Suprapubic skin (tissue), 4 donors: ENCODE results near the gene TRIO. TPM values are rescaled to one million over a fixed set of nuclear protein-coding genes. Genes with fewer than 3 reads are reported as not detected.

Experiments used
- DNase-seq, 2 donors: peaks; one replicate each; pipeline ENCODE4 v3.0.0-alpha.2; 2019; ENCODE audit warnings: low spot score in 2 of 2
- H3K27ac ChIP-seq: fragments of 200-600 bp; sonication (generic); one replicate; pipeline ENCODE4 v1.5.1; 2019
- H3K27me3 ChIP-seq: fragments of 200-600 bp; sonication (generic); one replicate; pipeline ENCODE4 v1.5.1; 2019
- H3K36me3 ChIP-seq: fragments of 200-600 bp; sonication (generic); one replicate; pipeline ENCODE4 v1.5.1; 2019
- H3K4me1 ChIP-seq: fragments of 200-600 bp; sonication (generic); one replicate; pipeline ENCODE4 v1.5.1; 2019
- H3K4me3 ChIP-seq: fragments of 200-600 bp; sonication (generic); one replicate; pipeline ENCODE4 v1.5.1; 2019; ENCODE audit warnings: mild to moderate bottlenecking
- H3K9me3 ChIP-seq: fragments of 200-600 bp; sonication (generic); one replicate; pipeline ENCODE4 v1.5.1; 2019
- CTCF ChIP-seq, 2 donors: fragments of 200-600 bp in 1 of 2; fragments of 450-650 bp in 1 of 2; sonication (generic) in 1 of 2; IDR thresholded peaks; one replicate each; pipeline ENCODE4 v1.5.1; 2016 to 2019; ENCODE audit warnings: antibody characterized with exemption in 2 of 2, mild to moderate bottlenecking in 1 of 2, moderate library complexity in 1 of 2
- EP300 ChIP-seq: sonication (generic); formaldehyde crosslinking; IDR thresholded peaks from one replicate; pipeline ENCODE4 v1.6.1; 2017; ENCODE audit warnings: antibody characterized with exemption
- POLR2A ChIP-seq, 2 donors: fragments of 450-650 bp; IDR thresholded peaks; one replicate each; pipeline ENCODE4 v1.6.1; 2017; ENCODE audit warnings: antibody characterized with exemption in 2 of 2, mild to moderate bottlenecking in 2 of 2, moderate library complexity in 2 of 2
- POLR2AphosphoS5 ChIP-seq, 3 donors: sonication (generic); formaldehyde crosslinking; IDR thresholded peaks; one replicate each; pipeline ENCODE4 v1.6.1; 2017; ENCODE audit warnings: antibody characterized with exemption in 3 of 3
- WGBS: methylation state at CpG from one replicate; pipeline ENCODE4 v1.1.5; 2018; 5-methylcytosine and 5-hydroxymethylcytosine counted together
- total RNA-seq, 4 donors: library from RNA; depleted of rRNA; stranded (reverse); fragments of >200 nt; gene quantifications; one replicate each; pipeline ENCODE4 v1.1.0, GENCODE V29; 2016

Gene TRIO
- total RNA-seq, 4 donors from 2014 or later, result 62.7 to 159 (median 70.4) TPM

- TF ChIP-seq CTCF (IDR thresholded peaks at IDR 0.05), result no peak
- TF ChIP-seq POLR2AphosphoS5 (IDR thresholded peaks at IDR 0.05), result no peak
- TF ChIP-seq EP300, result no peak
- no peak for TF ChIP-seq POLR2A (IDR thresholded peaks at IDR 0.05)
- no peaks in the 10 kb centered on the region for H3K9me3 ChIP-seq
- no peaks in the 10 kb centered on the region for H3K4me1 ChIP-seq
- no peak overlapping the region for H3K4me3 ChIP-seq
- no peaks in the 10 kb centered on the region for H3K27me3 ChIP-seq
- H3K36me3 ChIP-seq, result no peaks in the 10 kb centered on the region
- H3K27ac ChIP-seq, result no peak overlapping the region
- DNase-seq, result no peak
- 94% methylated on average over 4 of the region's 4 CpGs for WGBS
These were observed 19.6 kb upstream of the TRIO start for GRCh38 chr5:14123551-14123950.

- DNase-seq, result no peak
- Histone ChIP-seq H3K27ac (no peak overlapping the region), H3K36me3 (no peaks in the 10 kb centered on the region), H3K9me3 (no peaks in the 10 kb centered on the region), H3K27me3 (no peaks in the 10 kb centered on the region), H3K4me3 (no peak overlapping the region), H3K4me1 (no peaks in the 10 kb centered on the region)
- TF ChIP-seq CTCF (IDR thresholded peaks at IDR 0.05), result no peak
- TF ChIP-seq EP300, result no peak
- no peak for TF ChIP-seq POLR2A (IDR thresholded peaks at IDR 0.05)
- no peak for TF ChIP-seq POLR2AphosphoS5 (IDR thresholded peaks at IDR 0.05)
- WGBS, result 79% methylated on average over 5 of the region's 5 CpGs
These were observed 19.1 kb upstream of the TRIO start for GRCh38 chr5:14123974-14124482.

GRCh38 chr5:14125262-14125661 is 17.9 kb upstream of the TRIO start:
- Histone ChIP-seq H3K27me3 (no peaks in the 10 kb centered on the region), H3K36me3 (no peaks in the 10 kb centered on the region), H3K9me3 (no peaks in the 10 kb centered on the region), H3K27ac (no peak overlapping the region), H3K4me3 (no peak overlapping the region), H3K4me1 (no peaks in the 10 kb centered on the region)
- no peak for DNase-seq
- no peak for TF ChIP-seq POLR2A (IDR thresholded peaks at IDR 0.05)
- no peak for TF ChIP-seq POLR2AphosphoS5 (IDR thresholded peaks at IDR 0.05)
- TF ChIP-seq EP300, result no peak
- no peak for TF ChIP-seq CTCF (IDR thresholded peaks at IDR 0.05)
- WGBS, result 54% methylated on average over 1 of the region's 1 CpG

GRCh38 chr5:14127587-14127986 is 15.6 kb upstream of the TRIO start:
- no peaks in the 10 kb centered on the region for H3K27me3 ChIP-seq
- H3K4me3 ChIP-seq, result no peak overlapping the region
- H3K27ac ChIP-seq, result no peak overlapping the region
- no peak for DNase-seq
- H3K36me3 ChIP-seq, result no peaks in the 10 kb centered on the region
- no peak for TF ChIP-seq CTCF (IDR thresholded peaks at IDR 0.05)
- TF ChIP-seq EP300, result no peak
- TF ChIP-seq POLR2A (IDR thresholded peaks at IDR 0.05), result no peak
- TF ChIP-seq POLR2AphosphoS5 (IDR thresholded peaks at IDR 0.05), result no peak
- no peaks in the 10 kb centered on the region for H3K4me1 ChIP-seq
- H3K9me3 ChIP-seq, result no peaks in the 10 kb centered on the region
- 71% methylated on average over 3 of the region's 3 CpGs for WGBS

GRCh38 chr5:14128079-14128478 is 15.1 kb upstream of the TRIO start:
- DNase-seq, result no peak
- Histone ChIP-seq H3K4me1 (no peaks in the 10 kb centered on the region), H3K27ac (no peak overlapping the region), H3K36me3 (no peaks in the 10 kb centered on the region), H3K27me3 (no peaks in the 10 kb centered on the region), H3K4me3 (no peak overlapping the region), H3K9me3 (no peaks in the 10 kb centered on the region)
- no peak for TF ChIP-seq POLR2AphosphoS5 (IDR thresholded peaks at IDR 0.05)
- TF ChIP-seq CTCF (IDR thresholded peaks at IDR 0.05), result no peak
